ENCODE data around the gene STK39.

GRCh38 chr2:168166902-168167510 is 80.4 kb downstream of the STK39 start:
- TF ChIP-seq GATA2 (IDR thresholded peaks at IDR 0.05; ENCODE audit: low read depth, low read length) (no peak), GATA3 (IDR thresholded peaks at IDR 0.05; ENCODE audit: low read depth, low read length) (no peak)

All from SH-SY5Y (cell line).